GM18507 (cell line): Measurements from ENCODE around the gene TUBGCP6.

Experiments used
- DNase-seq: peaks from one replicate; pipeline ENCODE4 v3.0.0; 2011; ENCODE audit warnings: low read depth; ENCODE audit not compliant: insufficient read length; ENCODE audit errors: extremely low spot score
- FAIRE-seq: peaks from 2 replicates; lab custom pipeline; 2011; peaks lifted over from hg19 to GRCh38; lab: Jason Lieb, UNC

Gene TUBGCP6

GRCh38 chr22:50202130-50202666 is 42.6 kb downstream of the TUBGCP6 start:
- no peak for FAIRE-seq

GRCh38 chr22:50201191-50202129 is 43.4 kb downstream of the TUBGCP6 start:
- no peak for FAIRE-seq

More at GRCh38 chr22:50202130-50202666, 42.6 kb downstream of the TUBGCP6 start:
- no peak for DNase-seq

GRCh38 chr22:50200461-50201190 is 44.2 kb downstream of the TUBGCP6 start, which contains the start of gene SELENOO:
Gene SELENOO (plus strand): TSS chr22:50201011. CDS start chr22:50201037, 26 bp downstream.
- DNase-seq (peak; percentile 97), FAIRE-seq (peak; percentile 89)

More at GRCh38 chr22:50201191-50202129, 43.4 kb downstream of the TUBGCP6 start:
- no peak for DNase-seq

GRCh38 chr22:50199829-50200460 is 44.9 kb downstream of the TUBGCP6 start:
- DNase-seq (no peak), FAIRE-seq (no peak)

GRCh38 chr22:50199251-50199721 is 45.5 kb downstream of the TUBGCP6 start:
- no peak for FAIRE-seq
- DNase-seq = no peak

GRCh38 chr22:50198624-50199017 is 46.2 kb downstream of the TUBGCP6 start:
- DNase-seq (no peak), FAIRE-seq (no peak)

GRCh38 chr22:50197856-50198623 is 46.8 kb downstream of the TUBGCP6 start:
- no peak for DNase-seq
- no peak for FAIRE-seq

GRCh38 chr22:50197000-50197800 is 47.6 kb downstream of the TUBGCP6 start:
- DNase-seq = no peak
- FAIRE-seq = no peak

- FAIRE-seq (no peak), DNase-seq (no peak)
These were observed 48.6 kb downstream of the TUBGCP6 start for GRCh38 chr22:50196256-50196655.

- FAIRE-seq (no peak), DNase-seq (no peak)
These were observed 50.6 kb downstream of the TUBGCP6 start for GRCh38 chr22:50194037-50194805.

GRCh38 chr22:50193621-50194020 is 51.2 kb downstream of the TUBGCP6 start:
- FAIRE-seq (no peak), DNase-seq (no peak)

GRCh38 chr22:50192436-50193204 is 52.2 kb downstream of the TUBGCP6 start:
- FAIRE-seq = peak; percentile 56
- no peak for DNase-seq

GRCh38 chr22:50190941-50191741 is 53.7 kb downstream of the TUBGCP6 start:
- DNase-seq = no peak
- FAIRE-seq = peak; percentile 98

GRCh38 chr22:50190182-50190940 is 54.5 kb downstream of the TUBGCP6 start:
- DNase-seq (peak; percentile 61), FAIRE-seq (no peak)

GRCh38 chr22:50189849-50190181 is 55.0 kb downstream of the TUBGCP6 start:
- DNase-seq (no peak), FAIRE-seq (no peak)
